ENCODE measurements around the gene LRRC4C.

Gene LRRC4C

GRCh38 chr11:40445391-40445790 is 1014.1 kb downstream of the LRRC4C start:
- H3K27ac ChIP-seq, result no peak overlapping the region
- no peak for TF ChIP-seq CTCF (IDR thresholded peaks at IDR 0.05)
- no peak for DNase-seq
- H3K4me3 ChIP-seq, result no peak overlapping the region
- H3K4me1 ChIP-seq, result no peaks in the 10 kb centered on the region
- H3K9me3 ChIP-seq, result peaks cover 0 to 13% (median 0%) of the 10 kb centered on the region in 3 donors
- H3K36me3 ChIP-seq, result no peaks in the 10 kb centered on the region
- H3K27me3 ChIP-seq, result no peaks in the 10 kb centered on the region
- intact Hi-C loops (cut with DNase I; ENCODE audit: low total_unique reads), result no loop called here

GRCh38 chr11:40444151-40444550 is 1015.3 kb downstream of the LRRC4C start:
- Histone ChIP-seq H3K27me3 (no peaks in the 10 kb centered on the region), H3K9me3 (peaks cover 0 to 13% (median 0%) of the 10 kb centered on the region in 3 donors), H3K4me3 (no peak overlapping the region), H3K27ac (no peak overlapping the region), H3K36me3 (no peaks in the 10 kb centered on the region), H3K4me1 (no peaks in the 10 kb centered on the region)
- no peak for TF ChIP-seq CTCF (IDR thresholded peaks at IDR 0.05)
- DNase-seq, result no peak
- intact Hi-C loops (cut with DNase I; ENCODE audit: low total_unique reads), result no loop called here

GRCh38 chr11:40435344-40435743 is 1024.1 kb downstream of the LRRC4C start:
- DNase-seq, result no peak
- no peaks in the 10 kb centered on the region for H3K36me3 ChIP-seq
- no peaks in the 10 kb centered on the region for H3K4me1 ChIP-seq
- TF ChIP-seq CTCF (IDR thresholded peaks at IDR 0.05), result no peak
- no peak overlapping the region for H3K27ac ChIP-seq
- H3K27me3 ChIP-seq, result no peaks in the 10 kb centered on the region
- H3K9me3 ChIP-seq, result no peaks in the 10 kb centered on the region
- no peak overlapping the region for H3K4me3 ChIP-seq
- intact Hi-C loops (cut with DNase I; ENCODE audit: low total_unique reads), result no loop called here

GRCh38 chr11:40434926-40435325 is 1024.5 kb downstream of the LRRC4C start:
- TF ChIP-seq CTCF (IDR thresholded peaks at IDR 0.05), result no peak
- no peaks in the 10 kb centered on the region for H3K4me1 ChIP-seq
- H3K4me3 ChIP-seq, result no peak overlapping the region
- intact Hi-C loops (cut with DNase I; ENCODE audit: low total_unique reads), result no loop called here
- no peaks in the 10 kb centered on the region for H3K27me3 ChIP-seq
- no peaks in the 10 kb centered on the region for H3K36me3 ChIP-seq
- DNase-seq, result no peak
- no peak overlapping the region for H3K27ac ChIP-seq
- no peaks in the 10 kb centered on the region for H3K9me3 ChIP-seq

- TF ChIP-seq CTCF (IDR thresholded peaks at IDR 0.05), result no peak
- Histone ChIP-seq H3K4me3 (no peak overlapping the region), H3K9me3 (no peaks in the 10 kb centered on the region), H3K27ac (no peak overlapping the region), H3K36me3 (no peaks in the 10 kb centered on the region), H3K27me3 (no peaks in the 10 kb centered on the region), H3K4me1 (no peaks in the 10 kb centered on the region)
- intact Hi-C loops (cut with DNase I; ENCODE audit: low total_unique reads), result no loop called here
- no peak for DNase-seq
Observed at GRCh38 chr11:40432358-40432757, 1027.1 kb downstream of the LRRC4C start.

- intact Hi-C loops (cut with DNase I; ENCODE audit: low total_unique reads), result no loop called here
- DNase-seq, result no peak
- TF ChIP-seq CTCF (IDR thresholded peaks at IDR 0.05), result no peak
- Histone ChIP-seq H3K27ac (no peak overlapping the region), H3K27me3 (no peaks in the 10 kb centered on the region), H3K4me1 (no peaks in the 10 kb centered on the region), H3K4me3 (no peak overlapping the region), H3K36me3 (no peaks in the 10 kb centered on the region), H3K9me3 (no peaks in the 10 kb centered on the region)
Observed at GRCh38 chr11:40425168-40425567, 1034.3 kb downstream of the LRRC4C start.

Data from tibial artery (tissue), 4 donors.